GM12864 (cell line): ENCODE measurements around the gene DHX40.
"Not testable (repeated sequence)": the region's sequence is repeated elsewhere in the genome, so short reads cannot be mapped to it uniquely, and the experiment has no call there.

Experiments
- DNase-seq: peaks from one replicate; pipeline ENCODE4 v3.0.0-alpha.2; 2011; ENCODE audit warnings: low read depth
- H3K4me3 ChIP-seq: 2 replicates; pipeline ENCODE4 v1.5.1; 2011; ENCODE audit warnings: mild to moderate bottlenecking, low read depth, low read length, control low read depth
- TF ChIP-seq, protein P1 (sequence below): IDR thresholded peaks from 2 replicates; pipeline ENCODE4 v1.5.1; 2011; ENCODE audit warnings: low read depth, mild to moderate bottlenecking, moderate library complexity, low read length, control low read depth, inconsistent platforms; ENCODE audit errors: missing control alignments

Gene DHX40

DNA sequence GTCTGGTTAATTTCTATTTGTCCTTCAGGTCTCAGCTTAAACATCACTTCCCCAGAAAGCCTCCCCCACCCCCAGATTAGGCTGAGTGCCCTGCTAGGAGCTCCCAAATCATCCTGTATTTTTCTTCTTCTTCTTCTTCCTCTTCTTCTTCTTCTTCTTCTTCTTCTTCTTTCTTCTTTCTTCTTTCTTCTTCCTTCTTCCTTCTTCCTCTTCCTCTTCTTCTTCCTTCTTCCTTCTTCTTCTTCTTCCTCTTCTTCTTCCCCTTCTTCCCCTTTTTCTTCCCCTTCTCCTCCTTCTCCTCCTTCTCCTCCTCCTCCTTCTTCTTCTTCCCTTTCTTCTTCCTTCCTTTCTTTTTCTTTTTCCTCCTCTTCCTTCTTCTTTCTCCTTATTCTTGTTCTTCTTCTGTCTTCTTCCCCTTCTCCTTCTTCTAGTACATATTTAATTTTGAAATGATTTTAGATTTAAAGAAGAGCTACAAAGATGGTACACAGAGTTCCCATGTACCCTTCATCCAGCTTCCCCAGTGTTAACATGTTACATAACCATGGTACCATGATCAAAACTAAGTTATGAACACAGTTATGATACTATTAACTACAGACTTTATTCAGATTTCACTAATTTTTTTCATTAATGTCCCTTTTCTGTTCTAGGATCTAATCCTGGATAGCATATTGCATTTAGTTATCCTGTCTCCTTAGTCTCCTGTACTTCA, 27.1 kb upstream of the DHX40 start:
- H3K4me3 ChIP-seq: no peak overlapping the region
- TF ChIP-seq, protein P1, sequence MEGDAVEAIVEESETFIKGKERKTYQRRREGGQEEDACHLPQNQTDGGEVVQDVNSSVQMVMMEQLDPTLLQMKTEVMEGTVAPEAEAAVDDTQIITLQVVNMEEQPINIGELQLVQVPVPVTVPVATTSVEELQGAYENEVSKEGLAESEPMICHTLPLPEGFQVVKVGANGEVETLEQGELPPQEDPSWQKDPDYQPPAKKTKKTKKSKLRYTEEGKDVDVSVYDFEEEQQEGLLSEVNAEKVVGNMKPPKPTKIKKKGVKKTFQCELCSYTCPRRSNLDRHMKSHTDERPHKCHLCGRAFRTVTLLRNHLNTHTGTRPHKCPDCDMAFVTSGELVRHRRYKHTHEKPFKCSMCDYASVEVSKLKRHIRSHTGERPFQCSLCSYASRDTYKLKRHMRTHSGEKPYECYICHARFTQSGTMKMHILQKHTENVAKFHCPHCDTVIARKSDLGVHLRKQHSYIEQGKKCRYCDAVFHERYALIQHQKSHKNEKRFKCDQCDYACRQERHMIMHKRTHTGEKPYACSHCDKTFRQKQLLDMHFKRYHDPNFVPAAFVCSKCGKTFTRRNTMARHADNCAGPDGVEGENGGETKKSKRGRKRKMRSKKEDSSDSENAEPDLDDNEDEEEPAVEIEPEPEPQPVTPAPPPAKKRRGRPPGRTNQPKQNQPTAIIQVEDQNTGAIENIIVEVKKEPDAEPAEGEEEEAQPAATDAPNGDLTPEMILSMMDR: no peak
- DNase-seq: no peak

DNA sequence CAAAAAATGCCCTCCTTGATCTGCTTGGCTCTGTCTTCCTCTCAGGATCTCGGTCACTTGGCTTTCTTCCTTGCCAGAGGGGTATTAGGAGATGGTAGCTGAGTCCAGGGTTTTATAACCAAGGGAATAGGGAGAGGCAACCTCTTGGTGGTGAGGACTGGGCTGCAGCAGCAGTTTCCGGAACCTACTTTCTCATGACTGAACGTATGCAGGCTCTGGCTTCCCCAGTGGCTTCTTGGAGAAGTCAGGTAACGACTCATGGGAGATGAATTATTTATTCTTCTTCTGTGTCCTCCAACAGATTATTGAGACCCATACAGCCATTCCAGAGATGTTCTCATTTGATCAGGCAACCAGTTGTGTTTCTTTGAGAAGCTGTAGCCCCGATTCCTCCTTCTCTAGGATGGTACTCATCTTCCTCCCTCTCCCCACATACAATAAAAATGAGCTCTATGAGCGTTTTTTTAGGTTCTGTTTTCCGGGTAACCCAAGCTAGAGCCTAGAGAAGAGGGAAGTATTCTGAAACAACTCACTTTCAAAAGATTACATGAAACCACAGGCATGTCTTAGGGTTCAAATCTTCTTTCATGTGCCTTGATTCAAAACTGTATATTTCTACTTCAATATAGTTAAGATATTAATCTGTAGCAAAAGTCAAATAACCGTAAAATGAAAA, 22.3 kb upstream of the DHX40 start:
- TF ChIP-seq, protein P1: no peak
- no peak for DNase-seq
- H3K4me3 ChIP-seq: no peak overlapping the region

DNA sequence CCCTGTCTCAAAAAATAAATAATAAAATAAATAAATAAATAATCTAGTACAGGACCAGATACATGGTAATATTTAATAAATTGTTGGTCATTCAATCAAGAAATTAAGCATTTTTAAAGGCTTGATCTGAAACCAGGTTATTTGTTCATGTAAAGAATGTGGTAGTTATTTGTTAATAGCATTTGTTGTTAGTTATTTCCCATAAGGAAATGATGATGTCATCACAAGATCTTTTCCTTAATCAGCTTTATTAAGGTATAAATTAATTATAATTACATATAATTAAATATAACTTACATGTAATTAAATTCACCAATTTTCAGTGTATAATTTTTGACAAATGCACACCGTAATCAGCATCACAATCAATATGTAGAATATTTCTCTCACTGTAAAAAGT, 19.5 kb upstream of the DHX40 start:
- no peak for DNase-seq
- TF ChIP-seq, protein P1: no peak
- H3K4me3 ChIP-seq: no peak overlapping the region

DNA sequence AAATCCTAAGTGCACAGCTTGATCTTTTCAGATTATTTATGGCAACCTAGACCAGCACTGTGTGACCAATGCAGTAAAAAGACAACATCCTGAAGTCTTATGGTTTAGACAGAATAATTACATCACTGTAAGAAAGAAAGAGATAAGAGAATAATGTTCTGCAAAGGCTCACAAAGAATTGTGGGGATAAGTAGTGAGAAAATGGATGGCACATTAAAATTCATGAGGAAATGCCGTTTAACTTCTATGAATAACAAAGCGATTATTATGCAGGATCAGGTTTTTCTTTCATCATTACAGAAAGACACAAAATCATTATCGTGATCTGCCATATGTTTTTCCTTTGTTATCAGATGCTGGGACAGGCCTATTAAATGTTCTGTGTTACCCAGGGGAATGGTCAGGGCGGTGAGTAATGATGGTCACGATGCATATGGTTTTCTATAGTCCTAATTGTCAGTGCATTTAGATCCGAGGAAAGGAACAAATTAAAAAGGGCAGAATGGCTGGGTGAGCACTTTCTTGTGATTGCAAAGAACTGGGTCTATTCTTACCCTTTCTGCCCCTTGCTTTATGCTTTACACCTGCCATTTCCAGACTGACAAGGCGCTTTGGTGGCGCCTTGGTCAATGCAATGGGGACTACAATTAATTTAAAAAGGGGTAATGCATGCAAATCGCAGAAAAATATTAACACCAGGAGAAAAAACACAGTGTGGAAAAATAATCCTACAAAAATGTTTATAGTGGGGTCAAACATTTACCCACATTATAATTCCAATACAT, 18.1 kb upstream of the DHX40 start:
- TF ChIP-seq, protein P1: no peak
- H3K4me3 ChIP-seq: no peak overlapping the region
- DNase-seq: no peak

DNA sequence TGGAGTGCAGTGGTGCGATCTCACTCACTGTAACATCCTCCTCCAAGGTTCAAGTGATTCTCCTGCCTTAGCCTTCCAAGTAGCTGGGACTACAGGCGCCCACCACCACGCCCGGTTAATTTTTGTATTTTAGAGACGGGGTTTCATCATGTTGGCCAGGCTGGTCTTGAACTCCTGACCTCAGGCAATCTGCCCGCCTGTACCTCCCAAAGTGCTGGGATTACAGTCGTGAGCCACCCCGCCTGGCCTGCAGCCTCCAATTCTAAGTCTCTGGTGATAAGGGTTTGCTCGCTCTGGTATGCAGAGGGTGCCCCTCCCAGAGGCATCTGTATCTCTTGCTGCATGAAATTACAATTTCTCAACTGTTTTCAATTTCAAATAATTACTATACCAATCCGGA, 16.4 kb upstream of the DHX40 start:
- not testable (repeated sequence) for H3K4me3 ChIP-seq, DNase-seq

DNA sequence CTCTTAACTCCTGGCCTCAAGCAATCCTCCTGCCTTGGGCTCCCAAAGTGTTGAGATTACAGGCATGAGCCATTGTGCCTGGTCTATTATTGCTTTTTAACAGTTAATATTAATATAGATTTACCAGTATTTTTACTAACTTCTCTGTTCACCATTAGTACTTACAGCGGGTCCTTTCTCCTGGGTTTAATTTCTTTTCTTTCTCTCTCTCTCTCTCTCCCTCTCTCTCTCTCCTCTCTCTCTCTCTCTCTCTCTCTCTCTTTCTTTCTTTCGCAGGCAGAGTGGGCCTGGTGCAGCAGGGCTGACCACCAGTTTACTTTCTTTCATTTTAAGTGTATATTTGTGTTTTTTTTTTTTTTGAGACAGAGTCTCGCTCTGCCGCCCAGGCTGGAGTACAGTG, 14.7 kb upstream of the DHX40 start:
- no peak for DNase-seq
- H3K4me3 ChIP-seq: no peak overlapping the region
- TF ChIP-seq, protein P1: no peak

DNA sequence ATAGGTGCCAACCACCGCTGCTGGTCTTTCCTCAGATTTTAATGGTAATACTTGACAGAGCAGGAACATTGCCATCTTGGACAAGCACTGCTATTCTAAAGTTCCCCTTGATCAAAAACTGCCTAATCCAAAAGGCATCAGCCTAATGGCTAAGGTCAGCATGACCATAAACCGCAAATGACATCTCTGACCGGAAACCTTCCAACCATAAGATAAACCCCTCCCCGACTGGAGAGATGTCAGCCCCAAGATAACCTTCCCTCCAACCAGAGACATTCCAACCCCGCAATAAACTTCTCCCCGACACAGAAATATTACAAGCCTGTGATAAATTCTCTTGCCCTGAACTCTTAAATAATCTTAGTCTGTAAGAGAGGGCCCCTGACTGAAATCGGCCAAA, 7.4 kb upstream of the DHX40 start:
- DNase-seq: no peak
- H3K4me3 ChIP-seq: no peak overlapping the region
- TF ChIP-seq, protein P1: no peak
